HEK293T (cell line): ENCODE measurements around the gene SNTB2.

Experiments used
- CTCF ChIA-PET: fragments of 350-600 bp; formaldehyde crosslinking; extraction: SDS; loops from one replicate; lab custom pipeline; 2021; ENCODE audit warnings: antibody characterized with exemption, inconsistent platforms; lab: Yijun Ruan, JAX
- POLR2A ChIA-PET: fragments of 350-600 bp; formaldehyde crosslinking; extraction: SDS; loops from one replicate; lab custom pipeline; 2020; ENCODE audit warnings: antibody characterized with exemption, inconsistent platforms; lab: Yijun Ruan, JAX
- DNase-seq: peaks from one replicate; pipeline ENCODE4 v3.0.0; 2012; ENCODE audit warnings: mixed read lengths; ENCODE audit errors: extremely low spot score
- ARNT ChIP-seq: fragments of 450-650 bp; IDR thresholded peaks from 2 replicates; pipeline ENCODE4 v1.6.1; 2017; ENCODE audit warnings: mild to moderate bottlenecking
- BHLHE40 ChIP-seq: fragments of 450-650 bp; IDR thresholded peaks from 2 replicates; pipeline ENCODE4 v1.6.1; 2016; ENCODE audit warnings: mild to moderate bottlenecking, moderate library complexity, borderline replicate concordance
- CTBP1 ChIP-seq: fragments of 450-650 bp; IDR thresholded peaks from 2 replicates; pipeline ENCODE4 v1.6.1; 2016; ENCODE audit warnings: borderline replicate concordance
- ELF4 ChIP-seq: fragments of 450-650 bp; IDR thresholded peaks from 2 replicates; pipeline ENCODE4 v1.6.1; 2017; ENCODE audit warnings: antibody characterized with exemption
- FOXA1 ChIP-seq: fragments of 450-650 bp; IDR thresholded peaks from 2 replicates; pipeline ENCODE4 v1.6.1; 2016; ENCODE audit warnings: mild to moderate bottlenecking
- FOXK2 ChIP-seq: fragments of 450-650 bp; IDR thresholded peaks from 2 replicates; pipeline ENCODE4 v1.6.1; 2016; ENCODE audit warnings: mild to moderate bottlenecking
- FOXM1 ChIP-seq: fragments of 450-650 bp; IDR thresholded peaks from 2 replicates; pipeline ENCODE4 v1.6.1; 2017; ENCODE audit warnings: mild to moderate bottlenecking, borderline replicate concordance
- HDGF ChIP-seq: fragments of 450-650 bp; IDR thresholded peaks from 2 replicates; pipeline ENCODE4 v1.6.1; 2017; ENCODE audit warnings: antibody characterized with exemption, borderline replicate concordance
- L3MBTL2 ChIP-seq: fragments of 450-650 bp; conservative IDR thresholded peaks from 2 replicates; pipeline ENCODE4 v1.6.1; 2016; ENCODE audit warnings: mild to moderate bottlenecking
- LEF1 ChIP-seq: fragments of 450-650 bp; IDR thresholded peaks from 2 replicates; pipeline ENCODE4 v1.6.1; 2017; ENCODE audit warnings: mild to moderate bottlenecking, borderline replicate concordance
- NFRKB ChIP-seq: fragments of 450-650 bp; IDR thresholded peaks from 2 replicates; pipeline ENCODE4 v1.6.1; 2016; ENCODE audit warnings: mild to moderate bottlenecking, moderate library complexity
- SP1 ChIP-seq: fragments of 450-650 bp; IDR thresholded peaks from 2 replicates; pipeline ENCODE4 v1.6.1; 2017
- SUZ12 ChIP-seq: fragments of 450-650 bp; IDR thresholded peaks from 2 replicates; pipeline ENCODE4 v1.6.1; 2016; ENCODE audit warnings: mild to moderate bottlenecking
- TARDBP ChIP-seq: fragments of 450-650 bp; IDR thresholded peaks from 2 replicates; pipeline ENCODE4 v1.6.1; 2016
- ZNF384 ChIP-seq: fragments of 450-650 bp; IDR thresholded peaks from 2 replicates; pipeline ENCODE4 v1.6.1; 2016
- TF ChIP-seq, protein P1 (sequence below): fragments of 450-650 bp; IDR thresholded peaks from 2 replicates; pipeline ENCODE4 v1.6.1; 2016

SNTB2 gene

GRCh38 chr16:69197573-69197972 is 10.6 kb downstream of the SNTB2 start:
- ChIA-PET POLR2A (no interaction called here), CTCF (no interaction called here)
- TF ChIP-seq ARNT (no peak), L3MBTL2 (no peak), HDGF (no peak), ELF4 (no peak), BHLHE40 (no peak), SUZ12 (no peak), CTBP1 (no peak), LEF1 (no peak), FOXK2 (no peak), NFRKB (no peak)
- TF ChIP-seq, protein P1, sequence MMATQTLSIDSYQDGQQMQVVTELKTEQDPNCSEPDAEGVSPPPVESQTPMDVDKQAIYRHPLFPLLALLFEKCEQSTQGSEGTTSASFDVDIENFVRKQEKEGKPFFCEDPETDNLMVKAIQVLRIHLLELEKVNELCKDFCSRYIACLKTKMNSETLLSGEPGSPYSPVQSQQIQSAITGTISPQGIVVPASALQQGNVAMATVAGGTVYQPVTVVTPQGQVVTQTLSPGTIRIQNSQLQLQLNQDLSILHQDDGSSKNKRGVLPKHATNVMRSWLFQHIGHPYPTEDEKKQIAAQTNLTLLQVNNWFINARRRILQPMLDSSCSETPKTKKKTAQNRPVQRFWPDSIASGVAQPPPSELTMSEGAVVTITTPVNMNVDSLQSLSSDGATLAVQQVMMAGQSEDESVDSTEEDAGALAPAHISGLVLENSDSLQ = no peak
- no peak for DNase-seq

GRCh38 chr16:69199382-69199781 is 12.4 kb downstream of the SNTB2 start:
- TF ChIP-seq FOXM1 (no peak), ZNF384 (0 out of 2 replicates have a peak, but pooled peaks have one; percentile 32)
- ChIA-PET CTCF (interaction anchor here (0.6 kb wide), 1 partner anchor 447 kb away, joined by 7 read pairs; no protein-coding TSS in a partner anchor), POLR2A (no interaction called here)
- DNase-seq = no peak

- TF ChIP-seq, protein P1 = no peak
- TF ChIP-seq SUZ12 (no peak), ARNT (no peak), ZNF384 (no peak), L3MBTL2 (no peak), FOXA1 (no peak)
- CTCF ChIA-PET = no interaction called here
Observed at GRCh38 chr16:69201291-69201690, 14.3 kb downstream of the SNTB2 start.

DNA sequence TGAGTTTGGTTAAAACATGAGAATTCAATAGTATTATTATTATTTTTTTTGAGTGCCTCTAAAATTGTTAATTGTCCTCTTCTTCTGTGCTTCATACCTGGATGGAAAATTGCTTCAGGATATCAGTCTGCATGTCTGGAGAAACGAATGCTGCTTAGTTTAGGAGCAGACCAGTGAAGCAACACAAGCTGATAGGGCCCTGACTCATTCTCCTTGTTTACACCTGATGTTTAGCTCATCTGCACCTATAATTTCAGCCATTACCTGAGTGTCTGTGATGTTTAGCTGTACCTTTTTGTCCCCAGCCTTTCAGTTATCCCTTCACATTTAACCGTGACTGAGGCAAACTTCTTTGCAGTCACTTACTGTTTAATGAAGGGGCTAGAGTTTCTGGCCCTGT is 14.8 kb downstream of the SNTB2 start:
- POLR2A ChIA-PET = no interaction called here
- DNase-seq = no peak
- TF ChIP-seq ELF4 = no peak
- no peak for TF ChIP-seq FOXA1
- TF ChIP-seq TARDBP = no peak
- TF ChIP-seq LEF1 = no peak
- TF ChIP-seq ZNF384 = no peak
- no peak for TF ChIP-seq CTBP1
- no peak for TF ChIP-seq FOXK2
- TF ChIP-seq HDGF = no peak
- TF ChIP-seq SUZ12 = no peak
- no peak for TF ChIP-seq SP1
- no peak for TF ChIP-seq ARNT
- no peak for TF ChIP-seq L3MBTL2
- no peak for TF ChIP-seq BHLHE40
- TF ChIP-seq NFRKB = no peak
- TF ChIP-seq, protein P1 = no peak
- CTCF ChIA-PET = no interaction called here

More at GRCh38 chr16:69201291-69201690, 14.3 kb downstream of the SNTB2 start:
- POLR2A ChIA-PET = no interaction called here
- no peak for DNase-seq

DNA sequence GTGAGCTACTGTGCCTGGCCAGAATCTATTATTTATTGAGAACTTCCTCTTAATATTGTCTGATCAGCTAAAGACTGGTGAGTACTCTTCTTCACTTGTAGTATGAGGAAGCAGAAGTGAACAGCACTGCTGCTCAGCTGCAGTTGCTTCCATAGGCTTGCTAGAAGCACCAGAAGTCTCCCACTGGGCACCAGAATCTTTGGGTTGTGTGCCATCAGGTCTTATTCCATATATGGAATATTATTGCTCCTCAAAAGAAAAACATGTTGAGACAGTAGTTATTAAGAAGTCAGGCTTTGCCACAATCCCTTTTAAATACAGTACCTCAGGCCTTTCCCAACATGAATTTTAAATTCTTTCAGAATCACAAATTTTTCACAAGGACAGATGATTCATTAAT is 17.2 kb downstream of the SNTB2 start:
- POLR2A ChIA-PET = interaction anchor here (0.6 kb wide), 1 partner anchor 293 kb away, joined by 3 read pairs; no protein-coding TSS in a partner anchor
- TF ChIP-seq FOXK2 = no peak
- TF ChIP-seq SUZ12 = no peak
- TF ChIP-seq LEF1 = no peak
- no peak for TF ChIP-seq ELF4
- no peak for TF ChIP-seq CTBP1
- no peak for TF ChIP-seq FOXM1
- TF ChIP-seq ARNT = no peak
- no peak for TF ChIP-seq NFRKB
- TF ChIP-seq, protein P1 = no peak
- TF ChIP-seq BHLHE40 = no peak
- TF ChIP-seq L3MBTL2 = no peak
- no peak for TF ChIP-seq ZNF384
- no peak for TF ChIP-seq SP1
- no peak for TF ChIP-seq FOXA1
- DNase-seq = no peak
- CTCF ChIA-PET = interaction anchor here (0.7 kb wide), 1 partner anchor 348 kb away, joined by 4 read pairs; no protein-coding TSS in a partner anchor

GRCh38 chr16:69209735-69210134 is 22.8 kb downstream of the SNTB2 start:
- TF ChIP-seq FOXA1 (no peak), L3MBTL2 (no peak), BHLHE40 (no peak), ZNF384 (no peak), HDGF (no peak), ARNT (no peak), NFRKB (no peak), TARDBP (no peak), CTBP1 (no peak), FOXM1 (no peak), ELF4 (no peak), SP1 (no peak)
- TF ChIP-seq, protein P1 = no peak
- ChIA-PET POLR2A (no interaction called here), CTCF (interaction anchor here (0.6 kb wide), 1 partner anchor 1115 kb away, joined by 4 read pairs; no protein-coding TSS in a partner anchor)
- no peak for DNase-seq
